ENCODE data around the gene MNX1.

DNA sequence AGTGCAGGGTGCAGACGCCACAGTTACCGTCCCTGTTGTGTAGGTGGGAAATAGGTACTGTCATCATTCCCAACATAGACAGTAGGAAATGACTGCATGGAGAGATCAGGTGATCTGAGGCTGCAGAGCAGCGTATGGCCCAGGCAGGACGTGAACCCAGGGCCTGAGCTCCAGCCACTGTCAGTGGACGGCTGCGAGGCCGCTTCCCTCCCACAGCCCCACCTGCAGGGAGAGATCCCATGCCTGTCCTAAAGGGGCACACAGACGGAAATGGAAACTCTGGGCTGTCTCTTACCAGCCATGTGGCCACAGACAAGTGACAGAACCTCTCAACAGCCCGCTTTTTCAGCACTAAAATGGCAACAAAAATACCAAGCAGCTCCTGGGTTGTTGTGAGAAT is 44.5 kb upstream of the MNX1 start:
- TF ChIP-seq SP1 (IDR thresholded peaks at IDR 0.05) (no peak), CTBP1 (IDR thresholded peaks at IDR 0.05; ENCODE audit: borderline replicate concordance) (no peak), BHLHE40 (IDR thresholded peaks at IDR 0.05; ENCODE audit: borderline replicate concordance) (no peak), ZNF384 (IDR thresholded peaks at IDR 0.05) (no peak), ELF4 (IDR thresholded peaks at IDR 0.05) (no peak), TARDBP (IDR thresholded peaks at IDR 0.05) (no peak), FOXA1 (IDR thresholded peaks at IDR 0.05) (no peak), SUZ12 (IDR thresholded peaks at IDR 0.05) (no peak), HDGF (IDR thresholded peaks at IDR 0.05; ENCODE audit: borderline replicate concordance) (no peak), FOXM1 (IDR thresholded peaks at IDR 0.05; ENCODE audit: borderline replicate concordance) (no peak), L3MBTL2 (conservative IDR thresholded peaks at IDR 0.05) (no peak), NFRKB (IDR thresholded peaks at IDR 0.05) (no peak), ARNT (IDR thresholded peaks at IDR 0.05) (no peak)
- TF ChIP-seq, protein P1, sequence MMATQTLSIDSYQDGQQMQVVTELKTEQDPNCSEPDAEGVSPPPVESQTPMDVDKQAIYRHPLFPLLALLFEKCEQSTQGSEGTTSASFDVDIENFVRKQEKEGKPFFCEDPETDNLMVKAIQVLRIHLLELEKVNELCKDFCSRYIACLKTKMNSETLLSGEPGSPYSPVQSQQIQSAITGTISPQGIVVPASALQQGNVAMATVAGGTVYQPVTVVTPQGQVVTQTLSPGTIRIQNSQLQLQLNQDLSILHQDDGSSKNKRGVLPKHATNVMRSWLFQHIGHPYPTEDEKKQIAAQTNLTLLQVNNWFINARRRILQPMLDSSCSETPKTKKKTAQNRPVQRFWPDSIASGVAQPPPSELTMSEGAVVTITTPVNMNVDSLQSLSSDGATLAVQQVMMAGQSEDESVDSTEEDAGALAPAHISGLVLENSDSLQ (IDR thresholded peaks at IDR 0.05) = no peak
